ENCODE results near the gene METTL25B. TPM values are rescaled to one million over a fixed set of nuclear protein-coding genes. Genes with fewer than 3 reads are reported as not detected.

Gene METTL25B
- total RNA-seq, 1 donor from 2014 or later = 13.5 TPM

- DNase-seq (ENCODE audit: low read depth) = peak; percentile 90
Measured at GRCh38 chr1:156725683-156726280, 2.5 kb upstream of the METTL25B start.

GRCh38 chr1:156726549-156727226 lies 1.6 kb upstream of the METTL25B start:
- DNase-seq (ENCODE audit: low read depth) = peak; percentile 76

GRCh38 chr1:156727492-156727891 lies 777 bp upstream of the METTL25B start:
- no peak for DNase-seq (ENCODE audit: low read depth)

GRCh38 chr1:156728599-156729462 lies 562 bp downstream of the METTL25B start, which contains the start of gene ISG20L2:
TSS of gene ISG20L2 (minus strand) at chr1:156728766. CDS start at chr1:156727652, 1,114 bp downstream.
- peak; percentile 97 for DNase-seq (ENCODE audit: low read depth)

GRCh38 chr1:156733989-156734584 lies 5.8 kb downstream of the METTL25B start:
- no peak for DNase-seq (ENCODE audit: low read depth)

GRCh38 chr1:156738407-156738806 lies 10.1 kb downstream of the METTL25B start:
- DNase-seq (ENCODE audit: low read depth) = no peak

- DNase-seq (ENCODE audit: low read depth) = no peak
Measured at GRCh38 chr1:156738916-156739315, 10.6 kb downstream of the METTL25B start.

- DNase-seq (ENCODE audit: low read depth) = no peak
Measured at GRCh38 chr1:156740237-156740740, 12.0 kb downstream of the METTL25B start.

- DNase-seq (ENCODE audit: low read depth) = peak; percentile 100
Measured at GRCh38 chr1:156740741-156741480, 12.6 kb downstream of the METTL25B start, which contains the start of gene MRPL24. TSS of gene MRPL24 (minus strand) at chr1:156741088. CDS start at chr1:156738704, 2,384 bp downstream.

GRCh38 chr1:156741481-156741983 lies 13.3 kb downstream of the METTL25B start:
- no peak for DNase-seq (ENCODE audit: low read depth)

GRCh38 chr1:156742017-156742416 lies 13.7 kb downstream of the METTL25B start:
- no peak for DNase-seq (ENCODE audit: low read depth)

- no peak for DNase-seq (ENCODE audit: low read depth)
Measured at GRCh38 chr1:156742801-156743200, 14.5 kb downstream of the METTL25B start.

- DNase-seq (ENCODE audit: low read depth) = no peak
Measured at GRCh38 chr1:156743367-156744302, 15.4 kb downstream of the METTL25B start.

- DNase-seq (ENCODE audit: low read depth) = no peak
Measured at GRCh38 chr1:156744344-156744743, 16.1 kb downstream of the METTL25B start.

GRCh38 chr1:156744786-156745419 lies 16.6 kb downstream of the METTL25B start:
- no peak for DNase-seq (ENCODE audit: low read depth)

GRCh38 chr1:156745881-156746280 lies 17.6 kb downstream of the METTL25B start:
- no peak for DNase-seq (ENCODE audit: low read depth)

- no peak for DNase-seq (ENCODE audit: low read depth)
Measured at GRCh38 chr1:156746406-156746727, 18.1 kb downstream of the METTL25B start.

- peak; percentile 95 for DNase-seq (ENCODE audit: low read depth)
Measured at GRCh38 chr1:156746728-156747631, 18.7 kb downstream of the METTL25B start.

All from myocyte (in vitro differentiated cells).